GM18508 (cell line): ENCODE data around the gene PLXNB2.

Source experiments
- ATAC-seq: cut with Tn5 transposase; IDR thresholded peaks from one replicate; pipeline ENCODE4 v1.9.1; 2021; ENCODE audit warnings: moderate number of reproducible peaks; ENCODE audit not compliant: insufficient read depth, unreplicated experiment

Gene PLXNB2

GRCh38 chr22:50270666-50271394 lies 36.6 kb downstream of the PLXNB2 start:
- no peak for ATAC-seq

- no peak for ATAC-seq
Observed at GRCh38 chr22:50269970-50270665, 37.3 kb downstream of the PLXNB2 start, which contains the start of gene MAPK11. Gene MAPK11 (minus strand): TSS chr22:50270380. CDS start chr22:50270292, 88 bp downstream.

GRCh38 chr22:50269573-50269969 lies 37.9 kb downstream of the PLXNB2 start:
- ATAC-seq: no peak

GRCh38 chr22:50268655-50269113 lies 38.8 kb downstream of the PLXNB2 start:
- no peak for ATAC-seq

GRCh38 chr22:50267591-50268390 lies 39.7 kb downstream of the PLXNB2 start:
- no peak for ATAC-seq

GRCh38 chr22:50266994-50267393 lies 40.5 kb downstream of the PLXNB2 start:
- no peak for ATAC-seq

- no peak for ATAC-seq
Observed at GRCh38 chr22:50264946-50265669, 42.3 kb downstream of the PLXNB2 start.

- no peak for ATAC-seq
Observed at GRCh38 chr22:50264104-50264745, 43.2 kb downstream of the PLXNB2 start.

- no peak for ATAC-seq
Observed at GRCh38 chr22:50262973-50263617, 44.4 kb downstream of the PLXNB2 start.

- ATAC-seq: no peak
Observed at GRCh38 chr22:50262460-50262911, 45.0 kb downstream of the PLXNB2 start.

GRCh38 chr22:50261615-50262459 lies 45.6 kb downstream of the PLXNB2 start, which contains the start of gene MAPK12:
Gene MAPK12 (minus strand): TSS chr22:50261683. CDS start chr22:50261509, 174 bp downstream.
- ATAC-seq: no peak

- no peak for ATAC-seq
Observed at GRCh38 chr22:50260801-50261614, 46.4 kb downstream of the PLXNB2 start.

- no peak for ATAC-seq
Observed at GRCh38 chr22:50260434-50260800, 47.0 kb downstream of the PLXNB2 start.

- no peak for ATAC-seq
Observed at GRCh38 chr22:50259302-50259701, 48.1 kb downstream of the PLXNB2 start.

GRCh38 chr22:50258361-50259292 lies 48.8 kb downstream of the PLXNB2 start:
- no peak for ATAC-seq
